ENCODE data around the gene CTXN1.

DNA sequence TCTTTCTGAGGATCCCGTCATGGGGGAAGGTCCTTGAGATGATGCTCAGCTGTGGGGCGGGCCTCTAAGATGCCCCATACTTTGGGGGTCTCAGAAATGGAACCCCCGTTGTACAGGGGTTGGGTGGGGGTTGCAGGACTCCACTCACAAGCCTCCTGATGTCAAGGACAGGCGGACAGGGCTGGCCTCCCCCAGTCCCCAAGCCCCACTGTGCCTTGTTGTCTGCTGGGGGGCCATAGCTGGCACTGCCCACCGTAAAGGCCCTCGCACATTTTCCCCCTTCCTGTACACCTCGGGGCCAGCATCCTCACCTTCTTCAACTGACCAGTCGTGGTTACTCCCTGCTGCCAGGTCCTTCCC lies 3.1 kb downstream of the CTXN1 start:
- TF ChIP-seq, protein P1, sequence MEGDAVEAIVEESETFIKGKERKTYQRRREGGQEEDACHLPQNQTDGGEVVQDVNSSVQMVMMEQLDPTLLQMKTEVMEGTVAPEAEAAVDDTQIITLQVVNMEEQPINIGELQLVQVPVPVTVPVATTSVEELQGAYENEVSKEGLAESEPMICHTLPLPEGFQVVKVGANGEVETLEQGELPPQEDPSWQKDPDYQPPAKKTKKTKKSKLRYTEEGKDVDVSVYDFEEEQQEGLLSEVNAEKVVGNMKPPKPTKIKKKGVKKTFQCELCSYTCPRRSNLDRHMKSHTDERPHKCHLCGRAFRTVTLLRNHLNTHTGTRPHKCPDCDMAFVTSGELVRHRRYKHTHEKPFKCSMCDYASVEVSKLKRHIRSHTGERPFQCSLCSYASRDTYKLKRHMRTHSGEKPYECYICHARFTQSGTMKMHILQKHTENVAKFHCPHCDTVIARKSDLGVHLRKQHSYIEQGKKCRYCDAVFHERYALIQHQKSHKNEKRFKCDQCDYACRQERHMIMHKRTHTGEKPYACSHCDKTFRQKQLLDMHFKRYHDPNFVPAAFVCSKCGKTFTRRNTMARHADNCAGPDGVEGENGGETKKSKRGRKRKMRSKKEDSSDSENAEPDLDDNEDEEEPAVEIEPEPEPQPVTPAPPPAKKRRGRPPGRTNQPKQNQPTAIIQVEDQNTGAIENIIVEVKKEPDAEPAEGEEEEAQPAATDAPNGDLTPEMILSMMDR (conservative IDR thresholded peaks at IDR 0.05; ENCODE audit: low read length): no peak
- TF ChIP-seq EZH2phosphoT487 (IDR thresholded peaks at IDR 0.05; ENCODE audit: borderline replicate concordance): no peak

All from Loucy (cell line).